ENCODE results near the gene MLKL. TPM values are rescaled to one million over a fixed set of nuclear protein-coding genes. Genes with fewer than 3 reads are reported as not detected.

Gene MLKL
- total and polyA plus RNA-seq, 2 of the 13 experiments (the other 11 are each of a cell fraction or from before 2014, with no cell fraction given): 6.4 to 10.7 TPM

- no TSS peak for BruUV-seq (replicated peaks)
- FAIRE-seq (no peak), DNase-seq (ENCODE audit: low spot score) (no peak), ATAC-seq (no peak)
- in situ Hi-C loops (cut with HindIII; ENCODE audit: extremely low pct_ligation_motif_present, low pct_unique_long_range_greater_than_20kb) (no loop called here), intact Hi-C loops (cut with micrococcal nuclease; ENCODE audit: unreplicated experiment) (no loop called here)
- CTCF ChIA-PET (ENCODE audit: low intra/inter-chr PET ratio, low total read pairs): no interaction called here
- Histone ChIP-seq H2AFZ (ENCODE audit: low read length) (no peak overlapping the region), H3K4me3 (replicated peaks in 1 of 3; ENCODE audit: insufficient read depth in 1 of 3, low read depth in 2 of 3, low read length in 3 of 3) (no peak overlapping the region), H3K4me1 (ENCODE audit: insufficient read depth, low read length) (peaks cover 14% of the 10 kb centered on the region), H3K79me2 (ENCODE audit: insufficient read depth, low read length) (no peaks in the 10 kb centered on the region), H4K20me1 (ENCODE audit: insufficient read depth, low read length) (no peaks in the 10 kb centered on the region), H3K9ac (ENCODE audit: insufficient read depth, low read depth, low read length) (no peak overlapping the region), H3K4me2 (ENCODE audit: low read depth, low read length) (no peak overlapping the region), H3K27ac (ENCODE audit: extremely low read length, insufficient read depth, low read length) (no peak overlapping the region), H3K27me3 (ENCODE audit: control insufficient read depth in 1 of 2, insufficient read depth in 2 of 2, low read length in 2 of 2) (no peaks in the 10 kb centered on the region), H3K9me3 (ENCODE audit: low read length) (no peaks in the 10 kb centered on the region), H3K36me3 (replicated peaks in 1 of 2; ENCODE audit: control insufficient read depth in 1 of 2, insufficient read depth in 2 of 2, low read length in 2 of 2) (peaks cover 2 to 13% of the 10 kb centered on the region in 2 experiments; a peak in 3 of 5 replicates)
- TF ChIP-seq ZNF557 (CRISPR knock-in tag; IDR thresholded peaks at IDR 0.05): no peak
- TF ChIP-seq ARNT2 (CRISPR knock-in tag; IDR thresholded peaks at IDR 0.05; ENCODE audit: low read depth): no peak
- TF ChIP-seq TBL1XR1 (IDR thresholded peaks at IDR 0.05; ENCODE audit: borderline replicate concordance, low read length, partially characterized antibody): no peak
- no peak for TF ChIP-seq ETV6 (CRISPR knock-in tag; conservative IDR thresholded peaks at IDR 0.05)
- no peak for TF ChIP-seq ZNF704 (CRISPR knock-in tag; IDR thresholded peaks at IDR 0.05; ENCODE audit: borderline replicate concordance)
- TF ChIP-seq GTF2F1 (IDR thresholded peaks at IDR 0.05; ENCODE audit: low read length): no peak
- TF ChIP-seq SAFB2 (CRISPR knock-in tag; IDR thresholded peaks at IDR 0.05; ENCODE audit: borderline replicate concordance, low read depth): no peak
- no peak for TF ChIP-seq MAX (IDR thresholded peaks at IDR 0.05)
- 98% methylated on average over 4 of the region's 4 CpGs for WGBS (ENCODE audit: low lambda C conversion rate)
- POLR2A ChIA-PET: no interaction called here
Measured at GRCh38 chr16:74677868-74678267, 22.8 kb downstream of the MLKL start.

GRCh38 chr16:74673876-74674275, 26.8 kb downstream of the MLKL start:
- no peaks in the 10 kb centered on the region for H3K27me3 ChIP-seq (ENCODE audit: control insufficient read depth in 1 of 2, insufficient read depth in 2 of 2, low read length in 2 of 2)
- no peak for ATAC-seq
- 95% methylated on average over 3 of the region's 3 CpGs for WGBS (ENCODE audit: low lambda C conversion rate)
- no peaks in the 10 kb centered on the region for H3K79me2 ChIP-seq (ENCODE audit: insufficient read depth, low read length)
- no TSS peak for BruUV-seq (replicated peaks)
- no peak overlapping the region for H3K4me2 ChIP-seq (ENCODE audit: low read depth, low read length)
- H4K20me1 ChIP-seq (ENCODE audit: insufficient read depth, low read length): no peaks in the 10 kb centered on the region
- H2AFZ ChIP-seq (ENCODE audit: low read length): no peak overlapping the region
- intact Hi-C loops (cut with micrococcal nuclease; ENCODE audit: unreplicated experiment) (no loop called here), in situ Hi-C loops (cut with HindIII; ENCODE audit: extremely low pct_ligation_motif_present, low pct_unique_long_range_greater_than_20kb) (no loop called here)
- peaks cover 2 to 10% of the 10 kb centered on the region in 2 experiments; a peak in 3 of 5 replicates for H3K36me3 ChIP-seq (replicated peaks in 1 of 2; ENCODE audit: control insufficient read depth in 1 of 2, insufficient read depth in 2 of 2, low read length in 2 of 2)
- H3K9me3 ChIP-seq (ENCODE audit: low read length): no peaks in the 10 kb centered on the region
- H3K4me1 ChIP-seq (ENCODE audit: insufficient read depth, low read length): no peaks in the 10 kb centered on the region
- no peak overlapping the region for H3K4me3 ChIP-seq (replicated peaks in 1 of 3; ENCODE audit: insufficient read depth in 1 of 3, low read depth in 2 of 3, low read length in 3 of 3)
- FAIRE-seq: no peak
- CTCF ChIA-PET (ENCODE audit: low intra/inter-chr PET ratio, low total read pairs): no interaction called here
- H3K9ac ChIP-seq (ENCODE audit: insufficient read depth, low read depth, low read length): no peak overlapping the region
- no peak for DNase-seq (ENCODE audit: low spot score)
- no peak overlapping the region for H3K27ac ChIP-seq (ENCODE audit: extremely low read length, insufficient read depth, low read length)
- POLR2A ChIA-PET: no interaction called here
- TF ChIP-seq ZSCAN5A (CRISPR knock-in tag; IDR thresholded peaks at IDR 0.05; ENCODE audit: borderline replicate concordance) (no peak), ZNF616 (CRISPR knock-in tag; IDR thresholded peaks at IDR 0.05; ENCODE audit: low read depth) (no peak), SALL1 (CRISPR knock-in tag; IDR thresholded peaks at IDR 0.05) (no peak), GTF3A (CRISPR knock-in tag; conservative IDR thresholded peaks at IDR 0.05) (no peak), ZNF24 (IDR thresholded peaks at IDR 0.05) (no peak), ZBTB8A (CRISPR knock-in tag; IDR thresholded peaks at IDR 0.05; ENCODE audit: borderline replicate concordance, low read depth) (no peak), TMF1 (CRISPR knock-in tag; IDR thresholded peaks at IDR 0.05; ENCODE audit: low read depth) (no peak), ZNF562 (CRISPR knock-in tag; IDR thresholded peaks at IDR 0.05; ENCODE audit: borderline replicate concordance) (no peak), ZNF546 (CRISPR knock-in tag; conservative IDR thresholded peaks at IDR 0.05) (no peak), ZSCAN12 (CRISPR knock-in tag; IDR thresholded peaks at IDR 0.05) (no peak), ISL2 (CRISPR knock-in tag; IDR thresholded peaks at IDR 0.05) (no peak)

All from HepG2 (cell line).